ENCODE measurements around the gene SCAANT1.

The SCAANT1 gene

DNA sequence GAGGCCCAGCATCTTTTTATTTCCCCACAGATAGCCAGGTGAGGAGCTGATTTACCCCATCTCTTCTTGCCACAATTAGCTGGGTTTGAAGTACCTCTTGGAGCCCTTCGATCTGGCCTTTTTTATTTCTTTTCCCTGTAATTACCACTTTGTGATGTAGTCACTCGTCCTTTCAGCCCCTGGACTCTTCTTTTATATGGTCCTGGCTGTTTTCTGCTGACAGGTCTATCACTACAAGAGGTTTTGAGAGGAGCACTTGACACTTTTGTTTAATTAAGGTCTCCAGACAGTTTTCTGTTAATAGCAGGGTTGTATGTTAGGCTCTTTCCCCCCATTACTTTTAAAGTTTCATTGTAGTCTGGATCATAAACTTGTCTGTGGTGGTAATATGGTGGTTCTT, 36.7 kb downstream of the SCAANT1 start:
- Histone ChIP-seq H3K27ac (ENCODE audit: low read depth, low read length, severe bottlenecking) (no peak overlapping the region), H3K36me3 (ENCODE audit: control insufficient read depth, insufficient read depth, low read length) (no peaks in the 10 kb centered on the region), H3K9me3 (ENCODE audit: control insufficient read depth, low read length) (no peaks in the 10 kb centered on the region), H3K4me3 (ENCODE audit: extremely low read depth, insufficient read depth, low read length, poor library complexity, severe bottlenecking) (no peak overlapping the region), H3K4me1 (ENCODE audit: control insufficient read depth, insufficient read depth, low read length, poor library complexity, severe bottlenecking) (peaks cover 16% of the 10 kb centered on the region)
- WGBS, 2 experiments (ENCODE audit: insufficient coverage in 2 of 2): 100% methylated on average over 1 of the region's 2 CpGs; no CpG with 5 or more reads in 1 of the 2 experiments

DNA sequence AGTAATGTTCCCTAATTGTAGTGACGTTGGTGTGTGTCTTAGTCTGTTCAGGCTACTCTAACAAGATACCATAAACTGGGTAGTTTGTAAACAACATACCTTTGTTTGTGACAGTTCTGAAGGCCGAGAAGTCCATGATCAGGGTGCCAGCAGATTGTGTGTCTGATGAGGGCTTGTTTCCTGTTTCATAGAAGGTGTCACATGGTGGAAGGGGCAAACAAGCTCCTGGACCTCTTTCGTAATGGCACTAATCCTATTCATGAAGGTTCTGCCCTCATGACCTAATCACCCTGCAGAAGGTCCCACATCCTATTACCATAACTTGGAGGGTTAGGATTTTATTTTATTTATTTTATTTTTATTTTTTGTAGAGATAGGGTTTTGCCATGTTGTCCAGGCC, 37.4 kb downstream of the SCAANT1 start:
- H3K36me3 ChIP-seq (ENCODE audit: control insufficient read depth, insufficient read depth, low read length): no peaks in the 10 kb centered on the region

DNA sequence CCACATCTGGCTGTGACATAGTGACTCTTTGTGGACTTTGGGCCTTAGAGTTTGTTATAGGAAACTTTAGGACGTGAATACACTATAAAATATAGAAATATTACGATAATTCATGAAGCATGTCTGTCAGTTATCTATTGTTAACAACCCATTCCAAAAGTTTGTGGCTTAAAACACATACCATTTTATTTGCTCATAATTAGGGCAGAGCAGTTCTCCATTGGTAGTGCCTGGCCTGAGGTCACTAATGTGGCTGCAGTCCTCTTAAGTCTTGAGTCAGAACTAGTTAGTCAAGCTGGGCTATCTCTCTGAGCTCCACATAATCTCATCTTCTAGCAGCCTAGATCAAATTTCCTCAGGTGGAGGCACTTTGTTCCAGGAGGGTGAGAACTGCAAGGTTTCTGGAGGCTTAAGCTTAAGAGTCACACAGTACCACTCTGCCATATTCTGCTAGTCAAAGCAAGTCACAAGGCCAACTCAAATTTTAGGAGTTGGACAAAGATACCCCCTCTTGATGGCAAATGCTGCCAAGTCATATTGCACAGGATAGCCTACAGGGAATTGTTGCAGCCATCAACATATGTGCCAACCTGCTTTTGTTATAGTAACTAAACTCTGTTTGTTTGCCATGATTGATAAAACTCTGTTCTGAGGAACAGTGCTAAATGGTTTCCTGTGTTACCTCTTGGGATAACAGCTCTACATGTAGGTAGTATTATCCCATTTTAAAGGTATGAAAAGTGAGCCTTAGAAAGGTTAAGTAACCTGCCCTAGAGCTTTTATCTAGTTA, 39.9 kb downstream of the SCAANT1 start:
- no CpG with 5 or more reads among the region's 2 CpGs for WGBS, 2 experiments (ENCODE audit: insufficient coverage in 2 of 2)
- Histone ChIP-seq H3K4me3 (ENCODE audit: extremely low read depth, insufficient read depth, low read length, poor library complexity, severe bottlenecking) (no peak overlapping the region), H3K36me3 (ENCODE audit: control insufficient read depth, insufficient read depth, low read length) (no peaks in the 10 kb centered on the region), H3K9me3 (ENCODE audit: control insufficient read depth, low read length) (no peaks in the 10 kb centered on the region), H3K4me1 (ENCODE audit: control insufficient read depth, insufficient read depth, low read length, poor library complexity, severe bottlenecking) (peaks cover 2% of the 10 kb centered on the region), H3K27ac (ENCODE audit: low read depth, low read length, severe bottlenecking) (no peak overlapping the region)

More for the DNA sequence above, 37.4 kb downstream of the SCAANT1 start:
- H3K27ac ChIP-seq (ENCODE audit: low read depth, low read length, severe bottlenecking): no peak overlapping the region
- no peaks in the 10 kb centered on the region for H3K9me3 ChIP-seq (ENCODE audit: control insufficient read depth, low read length)
- 80 to 100% methylated on average over 1 of the region's 3 CpGs for WGBS, 2 experiments (ENCODE audit: insufficient coverage in 2 of 2)
- no peak overlapping the region for H3K4me3 ChIP-seq (ENCODE audit: extremely low read depth, insufficient read depth, low read length, poor library complexity, severe bottlenecking)
- H3K4me1 ChIP-seq (ENCODE audit: control insufficient read depth, insufficient read depth, low read length, poor library complexity, severe bottlenecking): peaks cover 16% of the 10 kb centered on the region

DNA sequence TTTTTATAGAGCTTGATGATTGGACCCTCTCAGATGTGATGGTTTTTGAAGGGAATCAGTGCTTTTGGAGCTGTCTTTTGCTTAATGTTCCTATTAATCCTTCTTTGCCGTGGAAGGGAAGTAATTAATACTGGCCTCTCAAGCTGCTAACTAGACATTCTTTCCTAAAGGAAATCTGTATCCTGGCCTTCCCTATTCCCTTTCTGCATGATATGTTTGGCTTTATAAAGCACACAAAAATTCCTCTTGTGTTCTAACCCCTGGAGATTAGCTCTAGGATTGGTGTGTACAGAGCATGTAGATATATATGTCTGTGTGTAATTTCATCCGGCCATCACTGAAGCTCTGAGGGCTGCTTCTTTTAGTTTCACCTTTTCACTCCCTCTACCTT, 41.6 kb downstream of the SCAANT1 start:
- no peak overlapping the region for H3K27ac ChIP-seq (ENCODE audit: low read depth, low read length, severe bottlenecking)
- H3K4me1 ChIP-seq (ENCODE audit: control insufficient read depth, insufficient read depth, low read length, poor library complexity, severe bottlenecking): no peaks in the 10 kb centered on the region
- no peak overlapping the region for H3K4me3 ChIP-seq (ENCODE audit: extremely low read depth, insufficient read depth, low read length, poor library complexity, severe bottlenecking)
- WGBS, 2 experiments (ENCODE audit: insufficient coverage in 2 of 2): 100% methylated on average over 1 of the region's 2 CpGs; no CpG with 5 or more reads in 1 of the 2 experiments
- no peaks in the 10 kb centered on the region for H3K9me3 ChIP-seq (ENCODE audit: control insufficient read depth, low read length)
- peaks cover 4% of the 10 kb centered on the region for H3K36me3 ChIP-seq (ENCODE audit: control insufficient read depth, insufficient read depth, low read length)

DNA sequence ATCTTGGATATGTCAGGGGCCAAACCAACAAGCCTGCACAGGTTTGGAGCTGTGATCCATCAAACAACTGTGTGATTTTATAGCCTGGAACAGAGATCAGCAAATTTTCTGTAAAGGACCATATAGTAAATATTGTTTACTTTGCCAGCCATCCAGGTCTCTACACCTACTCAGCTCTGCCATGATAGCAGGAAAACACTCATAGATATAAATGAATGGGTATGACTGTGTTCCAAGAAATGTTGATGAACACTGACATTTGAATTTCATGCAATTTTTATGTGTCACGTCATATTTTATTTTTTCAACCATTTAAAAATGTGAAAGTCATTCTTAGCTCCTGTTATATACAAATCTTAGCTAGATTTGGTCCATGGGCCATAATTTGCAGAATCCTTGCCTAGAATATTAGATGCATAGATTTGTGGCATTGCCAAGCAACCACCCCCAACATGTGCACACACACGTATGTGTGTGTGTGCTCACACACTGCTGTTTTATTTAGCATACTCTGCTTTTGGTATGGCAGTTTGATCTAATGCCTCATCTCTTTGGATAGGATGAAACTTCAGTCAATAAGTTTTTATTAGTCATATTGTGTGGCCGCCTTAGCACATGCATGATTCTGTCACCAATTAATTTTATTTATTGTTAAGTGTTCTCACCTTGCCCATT, 42.1 kb downstream of the SCAANT1 start:
- Histone ChIP-seq H3K4me1 (ENCODE audit: control insufficient read depth, insufficient read depth, low read length, poor library complexity, severe bottlenecking) (no peaks in the 10 kb centered on the region), H3K4me3 (ENCODE audit: extremely low read depth, insufficient read depth, low read length, poor library complexity, severe bottlenecking) (no peak overlapping the region), H3K27ac (ENCODE audit: low read depth, low read length, severe bottlenecking) (no peak overlapping the region), H3K36me3 (ENCODE audit: control insufficient read depth, insufficient read depth, low read length) (peaks cover 4% of the 10 kb centered on the region), H3K9me3 (ENCODE audit: control insufficient read depth, low read length) (no peaks in the 10 kb centered on the region)
- no CpG with 5 or more reads among the region's 3 CpGs for WGBS, 2 experiments (ENCODE audit: insufficient coverage in 2 of 2)

DNA sequence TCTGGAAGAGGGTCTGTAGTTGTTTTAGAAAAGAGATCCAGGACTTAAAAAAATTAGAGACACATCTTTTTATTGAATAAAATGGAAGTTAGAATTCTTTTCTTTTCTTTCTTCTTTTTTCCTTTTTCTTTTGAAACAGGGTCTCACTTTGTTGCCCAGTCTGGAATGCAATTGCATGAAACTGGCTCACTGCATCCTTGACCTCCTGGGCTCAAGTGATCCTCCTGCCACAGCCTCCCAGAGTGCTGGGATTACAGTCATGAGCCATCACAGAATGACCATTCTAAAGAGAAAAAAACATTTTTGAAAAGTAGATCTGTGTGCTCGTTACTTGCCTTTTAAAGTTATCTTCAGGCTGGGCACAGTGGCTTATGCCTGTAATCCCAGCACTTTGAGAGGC, 45.0 kb downstream of the SCAANT1 start:
- 85 to 100% methylated on average over 1 of the region's 1 CpG for WGBS, 2 experiments (ENCODE audit: insufficient coverage in 2 of 2)
- H3K9me3 ChIP-seq (ENCODE audit: control insufficient read depth, low read length): no peaks in the 10 kb centered on the region
- H3K4me3 ChIP-seq (ENCODE audit: extremely low read depth, insufficient read depth, low read length, poor library complexity, severe bottlenecking): no peak overlapping the region
- H3K4me1 ChIP-seq (ENCODE audit: control insufficient read depth, insufficient read depth, low read length, poor library complexity, severe bottlenecking): peaks cover 5% of the 10 kb centered on the region
- H3K36me3 ChIP-seq (ENCODE audit: control insufficient read depth, insufficient read depth, low read length): peaks cover 4% of the 10 kb centered on the region
- no peak overlapping the region for H3K27ac ChIP-seq (ENCODE audit: low read depth, low read length, severe bottlenecking)

DNA sequence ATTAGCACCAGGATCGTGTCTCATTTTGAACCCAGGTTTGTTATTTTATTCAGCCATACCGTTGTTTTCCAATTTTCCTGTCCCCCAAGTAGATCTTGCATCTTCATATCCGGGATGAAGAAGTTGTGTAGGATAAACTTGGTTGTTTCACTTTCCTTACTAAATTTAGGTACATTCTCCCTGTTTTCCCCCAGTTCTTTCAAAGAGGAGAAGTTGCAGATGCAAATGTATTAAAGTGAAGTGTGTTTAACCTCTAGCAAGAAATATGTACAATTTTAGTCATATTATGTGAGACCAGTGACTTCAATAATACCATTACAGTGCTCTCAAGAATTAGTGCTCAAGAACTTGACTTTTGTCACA, 47.2 kb downstream of the SCAANT1 start:
- WGBS, 2 experiments (ENCODE audit: insufficient coverage in 2 of 2): 43% methylated on average over 1 of the region's 3 CpGs; no CpG with 5 or more reads in 1 of the 2 experiments
- Histone ChIP-seq H3K36me3 (ENCODE audit: control insufficient read depth, insufficient read depth, low read length) (peaks cover 4% of the 10 kb centered on the region), H3K4me1 (ENCODE audit: control insufficient read depth, insufficient read depth, low read length, poor library complexity, severe bottlenecking) (peaks cover 6% of the 10 kb centered on the region), H3K4me3 (ENCODE audit: extremely low read depth, insufficient read depth, low read length, poor library complexity, severe bottlenecking) (peak overlapping the region; percentile 76), H3K9me3 (ENCODE audit: control insufficient read depth, low read length) (no peaks in the 10 kb centered on the region), H3K27ac (ENCODE audit: low read depth, low read length, severe bottlenecking) (no peak overlapping the region)

DNA sequence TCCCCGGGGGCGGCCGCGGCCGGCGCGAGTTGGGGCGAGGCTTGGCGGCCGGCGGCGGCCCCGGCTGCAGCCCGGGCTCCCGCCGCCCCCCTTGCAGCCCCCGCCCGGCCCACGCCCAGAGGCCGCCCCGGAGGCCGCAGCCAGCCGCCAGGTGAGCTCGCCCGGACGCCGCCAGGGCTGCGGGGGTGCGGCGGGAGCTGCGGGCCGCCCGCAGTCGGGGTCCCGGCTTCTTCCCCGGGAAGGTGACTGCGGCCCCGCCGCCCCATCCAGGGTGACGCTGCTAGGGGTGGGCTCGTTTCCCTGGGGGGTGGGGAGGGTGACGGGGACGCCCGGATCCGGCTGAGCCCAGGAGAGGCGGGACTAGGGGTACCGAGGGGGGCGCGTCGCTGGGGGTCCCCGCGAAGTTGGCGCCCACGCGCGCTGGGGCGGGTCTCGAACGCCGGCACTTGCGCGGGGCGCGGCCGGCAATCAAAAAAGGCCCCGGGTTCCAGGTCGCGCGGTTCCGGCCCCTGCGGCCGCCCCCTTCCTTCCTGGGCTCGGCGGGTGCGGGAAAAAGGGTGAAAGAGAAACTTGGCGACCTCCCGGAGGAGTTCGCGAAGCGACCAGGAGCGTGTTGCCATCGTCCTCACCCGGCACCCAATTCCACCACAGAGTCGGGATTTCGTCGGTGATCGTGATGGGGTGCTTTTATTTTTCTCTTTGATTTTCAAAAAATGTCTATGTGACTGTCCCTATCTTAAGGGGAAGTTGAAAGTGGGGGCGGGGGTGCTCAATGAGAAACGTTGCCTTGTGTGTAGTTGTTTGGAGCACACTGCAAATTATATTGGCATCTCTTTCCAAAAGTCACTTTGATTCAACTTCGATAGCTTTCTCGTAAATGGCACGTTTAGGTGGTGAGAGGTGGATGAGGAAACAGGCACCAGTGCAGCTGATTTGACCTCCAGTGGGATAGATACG, 47.9 kb downstream of the SCAANT1 start:
- WGBS, 2 experiments (ENCODE audit: insufficient coverage in 2 of 2): 1 to 2% methylated on average over 36 to 61 of the region's 93 CpGs
- H3K27ac ChIP-seq (ENCODE audit: low read depth, low read length, severe bottlenecking): no peak overlapping the region
- H3K36me3 ChIP-seq (ENCODE audit: control insufficient read depth, insufficient read depth, low read length): peaks cover 4% of the 10 kb centered on the region
- no peaks in the 10 kb centered on the region for H3K9me3 ChIP-seq (ENCODE audit: control insufficient read depth, low read length)
- H3K4me3 ChIP-seq (ENCODE audit: extremely low read depth, insufficient read depth, low read length, poor library complexity, severe bottlenecking): peak overlapping the region; percentile 76
- peaks cover 6% of the 10 kb centered on the region for H3K4me1 ChIP-seq (ENCODE audit: control insufficient read depth, insufficient read depth, low read length, poor library complexity, severe bottlenecking)

DNA sequence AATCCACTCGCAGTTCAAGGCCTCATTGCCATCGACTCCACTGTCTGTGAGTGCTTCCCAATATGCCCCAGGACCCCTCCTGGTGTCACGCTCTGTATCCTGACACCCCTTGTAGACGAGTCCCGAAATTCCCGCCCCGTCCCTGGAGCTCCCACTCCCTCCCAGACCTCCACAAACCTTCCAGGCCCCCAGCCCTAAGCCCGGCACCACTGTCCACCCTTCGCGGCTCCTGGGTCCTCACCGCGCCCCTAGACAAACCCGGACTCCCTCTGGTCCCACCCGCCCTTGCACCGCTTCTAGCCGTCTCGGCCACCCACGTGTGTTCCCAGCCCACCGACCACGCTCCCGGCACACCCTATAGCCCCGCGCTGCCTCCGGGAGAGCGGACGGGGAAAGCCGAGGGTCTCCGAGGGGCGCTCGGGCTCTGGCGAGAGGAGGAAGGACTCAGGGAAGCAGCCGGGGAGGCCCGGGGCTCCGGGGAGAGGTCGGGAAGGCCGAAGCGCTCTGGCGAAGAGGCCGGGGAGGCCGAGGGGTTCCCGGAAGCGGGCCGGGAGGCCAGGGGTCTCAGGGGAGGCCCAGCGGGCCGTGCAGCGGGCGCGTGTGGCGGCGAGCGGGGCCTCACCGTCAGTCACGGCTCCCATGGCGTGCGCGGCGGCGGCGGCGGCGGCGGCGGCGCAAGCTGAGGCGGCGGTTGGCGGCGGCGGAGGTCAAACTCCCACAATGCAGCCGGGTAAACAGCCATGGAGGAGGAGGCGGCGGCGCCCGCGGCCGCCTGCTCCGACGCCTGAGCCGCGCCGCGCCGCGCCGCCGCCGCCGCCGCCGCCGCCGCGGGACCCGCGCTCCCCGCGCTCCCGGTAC, 48.8 kb downstream of the SCAANT1 start, which contains the start of the genes ATXN7 and THOC7:
TSS of gene ATXN7 (plus strand) at position 718 of the 858 bp plus-strand sequence. CDS start 48,732 bp downstream, outside the sequence.
TSS of gene THOC7 (minus strand) at position 656 of the 858 bp plus-strand sequence. CDS start at position 641, 15 bp downstream.
- Histone ChIP-seq H3K4me3 (ENCODE audit: extremely low read depth, insufficient read depth, low read length, poor library complexity, severe bottlenecking) (peak within 1 kb of the TSS; percentile 85), H3K27ac (ENCODE audit: low read depth, low read length, severe bottlenecking) (peak within 1 kb of the TSS; percentile 81), H3K9me3 (ENCODE audit: control insufficient read depth, low read length) (no peaks in the 10 kb centered on the region), H3K36me3 (ENCODE audit: control insufficient read depth, insufficient read depth, low read length) (peaks cover 4% of the 10 kb centered on the region), H3K4me1 (ENCODE audit: control insufficient read depth, insufficient read depth, low read length, poor library complexity, severe bottlenecking) (peaks cover 6% of the 10 kb centered on the region)
- WGBS, 2 experiments (ENCODE audit: insufficient coverage in 2 of 2): 0 to 1% methylated on average over 38 to 52 of the region's 98 CpGs
